GM18858 (cell line): ENCODE measurements around the gene DGAT2.
"Not testable (repeated sequence)": the region's sequence is repeated elsewhere in the genome, so short reads cannot be mapped to it uniquely, and the experiment has no call there.

Source experiments
- ATAC-seq: cut with Tn5 transposase; IDR thresholded peaks from one replicate; pipeline ENCODE4 v1.9.1; 2021; ENCODE audit not compliant: unreplicated experiment

DGAT2 gene

GRCh38 chr11:75768112-75768908 lies at the start of gene DGAT2:
DGAT2 (plus strand) TSS chr11:75768778; CDS start chr11:75768992, 214 bp downstream.
- peak; percentile 55 for ATAC-seq

- no peak for ATAC-seq
Observed at GRCh38 chr11:75719340-75720239, 49.0 kb upstream of the DGAT2 start.

DNA sequence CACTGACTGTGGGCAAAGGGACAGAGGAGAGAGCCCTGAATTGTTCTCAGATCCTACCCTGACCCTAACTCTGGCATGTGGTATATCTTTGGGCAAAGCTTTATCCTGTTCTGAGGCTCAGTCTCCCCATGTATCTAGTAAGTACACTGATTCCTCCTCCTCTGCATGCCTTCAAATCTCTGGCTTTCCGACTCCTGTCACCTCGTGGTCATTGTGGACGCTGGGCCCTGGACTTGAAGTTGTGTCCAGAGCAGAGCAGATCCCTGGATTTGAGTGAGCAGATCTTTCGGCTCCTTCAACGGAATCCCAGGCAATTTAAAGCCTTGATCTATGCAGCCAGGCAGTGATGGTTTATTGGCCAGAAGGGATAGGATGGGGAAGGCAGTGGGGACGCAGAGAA lies 47.9 kb upstream of the DGAT2 start:
- no peak for ATAC-seq

DNA sequence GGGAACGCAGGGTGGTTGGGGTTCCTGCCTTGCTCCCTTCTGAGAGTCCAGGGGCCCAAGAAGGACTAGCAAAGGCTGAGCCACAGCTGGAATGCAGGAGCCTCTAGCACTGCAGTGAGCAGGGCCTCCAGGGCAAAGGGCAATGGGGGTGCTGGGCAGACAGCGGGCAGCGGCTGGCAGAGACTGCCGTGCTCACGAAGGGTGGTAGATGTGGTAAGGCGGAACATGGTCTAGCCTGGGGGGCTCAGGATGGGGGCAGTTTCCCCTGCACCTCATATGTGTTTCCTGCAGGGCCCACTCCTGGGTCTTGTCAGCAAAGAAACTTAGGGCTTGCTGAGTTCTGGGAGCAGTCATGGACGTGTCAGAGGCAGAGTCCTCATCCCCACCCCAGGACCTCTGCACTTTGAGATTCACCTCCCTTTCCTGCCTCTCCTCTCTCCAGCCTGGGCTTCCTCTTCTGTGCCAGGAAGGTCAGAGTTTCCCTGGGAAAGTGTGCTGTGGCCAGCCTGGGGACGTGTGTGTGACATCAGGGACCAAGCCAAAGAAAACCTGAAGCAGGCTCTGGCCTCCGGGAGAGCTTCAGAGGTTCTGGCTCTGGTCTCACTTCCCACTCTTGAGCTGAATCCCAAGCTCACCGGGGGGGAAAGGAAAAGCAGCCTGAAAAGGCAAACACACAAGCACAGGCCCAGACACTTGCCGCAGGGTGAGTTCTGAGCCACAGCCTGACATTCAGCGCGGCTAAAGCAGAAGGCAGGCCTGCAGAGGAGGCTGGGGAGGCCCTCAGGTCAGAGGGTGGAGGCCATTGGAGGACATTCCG lies 46.5 kb upstream of the DGAT2 start:
- no peak for ATAC-seq

DNA sequence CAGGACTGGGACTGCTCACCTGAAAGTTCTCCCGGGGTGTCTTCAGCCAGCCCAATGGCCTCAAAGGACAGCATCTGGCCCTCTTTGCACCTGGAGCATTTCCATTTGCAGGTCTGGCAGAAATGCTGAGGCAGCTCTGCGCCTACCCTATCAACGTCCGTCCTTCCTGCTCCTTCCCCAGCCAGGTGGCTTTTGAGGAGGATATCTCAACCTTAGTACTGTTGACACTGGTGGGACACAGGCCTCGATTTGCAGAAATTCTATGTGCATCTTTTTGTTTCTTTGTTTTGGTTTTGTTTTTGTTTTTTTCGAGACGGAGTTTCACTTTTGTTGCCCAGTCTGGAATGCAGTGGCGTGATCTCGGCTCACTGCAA lies 45.9 kb upstream of the DGAT2 start:
- ATAC-seq = no peak

DNA sequence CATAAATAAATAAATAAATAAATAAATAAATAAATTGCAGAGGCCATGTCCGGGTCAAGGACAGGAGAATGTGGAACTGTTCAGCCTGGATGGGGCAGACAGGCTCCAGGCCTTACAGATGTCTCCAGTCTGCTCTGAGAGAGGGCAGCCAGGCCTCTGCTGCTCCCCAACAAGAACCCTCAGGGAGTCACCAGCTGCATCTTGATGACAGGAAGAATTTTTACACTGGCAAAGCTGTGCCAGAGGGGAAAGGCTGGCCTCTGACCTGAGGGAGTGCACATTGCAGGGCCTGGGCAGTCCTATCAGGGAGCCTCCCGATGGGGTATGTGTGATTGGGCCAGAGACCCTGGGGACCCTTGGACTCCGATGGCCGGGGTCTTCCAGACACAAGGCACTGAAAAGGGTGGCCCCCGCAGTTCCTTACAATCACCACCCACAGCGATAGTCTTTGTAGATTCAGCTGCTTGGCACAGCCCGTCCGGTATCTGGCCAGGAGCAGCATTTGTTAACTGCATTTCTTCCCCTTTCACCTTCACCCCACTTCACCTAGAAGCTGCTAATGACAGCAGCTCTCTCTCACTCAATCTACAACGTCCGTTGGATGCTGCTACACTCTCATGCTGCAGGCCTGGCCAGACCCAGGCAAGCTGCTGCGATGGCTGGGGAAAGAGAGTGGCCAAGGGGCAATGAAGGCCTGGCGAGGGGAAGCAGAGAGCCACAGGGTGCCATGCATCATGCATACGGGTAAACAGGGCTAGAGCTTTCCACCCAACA lies 42.8 kb upstream of the DGAT2 start:
- ATAC-seq = no peak

DNA sequence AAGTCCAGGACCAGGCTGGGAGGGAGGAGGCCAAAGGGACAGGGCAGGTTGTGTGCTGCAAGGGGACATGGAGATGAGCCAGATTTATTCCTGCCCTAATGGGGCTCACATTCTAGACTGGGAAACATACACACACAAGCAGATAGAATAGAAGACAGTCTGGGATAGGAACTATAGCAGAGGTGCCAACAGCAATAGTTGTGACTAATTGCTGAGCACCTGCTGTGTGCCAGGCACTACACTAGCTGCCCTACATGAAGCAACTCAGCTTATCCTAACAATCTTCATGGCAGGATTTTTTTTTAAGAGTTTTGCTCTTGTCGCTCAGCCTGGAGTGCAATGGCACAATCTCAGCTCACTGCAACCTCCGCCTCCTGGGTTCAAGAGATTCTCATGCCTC lies 39.6 kb upstream of the DGAT2 start:
- ATAC-seq = no peak

GRCh38 chr11:75731095-75731494 lies 37.5 kb upstream of the DGAT2 start:
- no peak for ATAC-seq

DNA sequence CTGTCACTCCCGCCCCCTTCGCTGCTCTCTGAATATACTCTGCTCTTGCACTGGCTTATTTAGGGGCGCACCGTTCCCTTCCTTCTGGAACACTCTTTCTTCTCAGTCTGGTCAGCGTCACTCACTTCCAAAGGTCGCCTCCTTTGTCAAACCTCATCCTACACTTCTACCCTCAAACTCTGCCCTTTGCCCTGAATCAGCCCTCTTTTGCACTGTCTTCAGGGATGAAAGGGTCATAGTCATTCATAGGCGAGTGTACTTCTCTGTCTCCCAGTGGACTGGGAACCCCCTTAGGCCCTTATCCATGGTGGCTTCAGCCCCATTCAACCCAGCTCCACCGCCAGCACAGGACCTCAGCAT lies 35.5 kb upstream of the DGAT2 start:
- ATAC-seq = no peak

DNA sequence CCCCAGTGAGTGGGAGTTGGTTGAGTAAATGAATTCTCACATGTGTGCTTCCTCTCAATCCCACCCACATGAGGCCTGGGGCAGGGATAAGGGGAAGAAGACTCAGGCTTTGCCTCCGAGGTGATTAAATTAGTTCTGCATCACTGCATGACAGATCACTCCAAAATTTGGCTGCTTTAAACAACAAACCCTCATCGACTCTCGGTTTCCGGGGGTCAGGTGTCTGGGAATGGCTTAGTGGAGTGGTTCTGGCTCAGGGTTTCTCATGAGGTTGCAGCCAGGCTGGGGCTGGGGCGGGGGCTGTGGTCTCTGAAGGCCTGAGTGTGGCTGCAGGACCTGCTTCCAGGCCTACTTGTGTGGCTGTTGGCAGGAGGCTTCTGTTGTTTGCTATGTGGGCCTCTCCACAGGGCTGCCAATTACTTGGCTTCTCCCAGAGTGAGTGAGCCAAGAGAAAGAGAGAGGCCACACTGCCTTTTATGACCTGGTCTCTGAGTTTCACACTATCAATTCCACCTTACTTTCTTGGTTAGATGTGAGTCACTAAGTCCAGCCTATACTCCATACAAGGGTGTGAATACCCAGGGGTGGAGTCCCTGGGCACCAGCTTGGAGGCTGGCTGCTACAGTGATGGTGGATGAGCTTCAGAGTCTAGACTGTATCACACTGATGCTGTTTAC lies 35.0 kb upstream of the DGAT2 start:
- no peak for ATAC-seq

- no peak for ATAC-seq
Observed at GRCh38 chr11:75734491-75735180, 33.9 kb upstream of the DGAT2 start.

DNA sequence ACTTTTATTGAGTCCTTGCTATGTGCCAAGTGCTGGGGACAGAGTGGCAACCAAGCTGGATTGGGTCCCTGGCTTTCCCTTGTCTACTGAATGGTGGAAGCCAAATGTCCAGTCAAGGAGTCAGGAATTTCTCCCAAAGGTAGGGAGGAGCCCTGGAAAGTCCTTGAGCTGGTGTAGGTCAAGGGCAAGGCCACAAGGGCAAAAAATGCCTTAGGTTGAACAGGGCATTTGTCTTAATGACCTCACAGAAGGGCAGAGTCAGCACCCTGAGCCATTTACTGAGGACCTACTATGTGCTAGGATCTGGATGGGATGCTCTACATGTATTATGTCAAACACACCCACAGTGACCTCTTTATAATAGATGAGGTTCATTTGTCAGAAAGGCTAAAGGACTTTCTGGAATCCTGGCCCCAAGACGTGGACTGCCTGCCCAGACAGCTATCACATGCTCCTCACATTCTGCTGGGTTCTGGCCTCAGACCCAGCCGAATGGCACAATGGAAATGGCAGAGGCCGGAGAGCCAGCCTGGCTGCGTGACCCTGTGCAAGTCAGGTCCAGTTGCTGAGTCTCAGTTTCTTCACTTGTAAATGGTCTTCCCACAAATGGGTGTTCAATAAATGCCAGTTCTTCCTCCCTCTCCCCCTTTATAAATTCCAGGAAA lies 33.3 kb upstream of the DGAT2 start:
- ATAC-seq = no peak

DNA sequence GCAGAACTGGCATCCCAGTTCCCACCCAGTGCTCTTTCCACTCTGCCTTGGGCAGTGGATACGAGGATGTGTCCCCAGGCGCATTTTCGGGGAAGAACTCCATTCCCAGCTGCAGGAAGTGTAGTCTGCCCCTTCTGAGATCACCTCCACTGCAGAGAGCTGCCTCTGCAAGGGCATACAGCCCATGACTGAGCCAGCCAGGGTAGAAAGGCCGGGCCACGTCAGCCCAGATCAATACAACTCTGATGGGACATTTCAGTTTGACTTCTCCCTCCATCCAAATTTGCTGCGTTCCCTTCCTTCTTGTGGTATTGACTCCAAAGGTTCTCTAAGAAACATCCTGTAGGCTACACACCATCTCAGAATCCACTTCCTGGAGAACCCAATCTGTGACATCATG lies 31.3 kb upstream of the DGAT2 start:
- ATAC-seq = no peak

DNA sequence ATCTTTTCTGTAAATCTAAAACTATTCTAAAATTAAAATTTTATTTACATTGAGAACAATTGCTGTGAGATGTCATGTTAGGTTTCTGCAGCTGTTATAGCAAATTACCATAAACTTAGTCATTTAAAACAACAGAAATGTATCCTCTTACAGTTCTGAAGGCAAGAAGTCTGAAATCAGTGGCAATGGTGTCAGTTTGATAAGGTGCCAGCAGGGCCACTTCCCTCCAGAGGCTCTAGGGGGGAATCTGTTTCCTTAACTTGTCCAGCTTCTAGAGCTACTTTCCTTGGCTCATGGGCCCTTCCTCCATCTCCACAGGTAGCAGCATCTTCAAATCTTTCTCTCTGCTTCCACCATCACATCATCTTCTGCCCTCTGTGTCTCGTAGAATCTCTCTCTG lies 27.9 kb upstream of the DGAT2 start:
- no peak for ATAC-seq

- ATAC-seq = not testable (repeated sequence)
Observed at GRCh38 chr11:75743159-75743558, 25.4 kb upstream of the DGAT2 start.

GRCh38 chr11:75743711-75744563 lies 24.6 kb upstream of the DGAT2 start:
- ATAC-seq = no peak

DNA sequence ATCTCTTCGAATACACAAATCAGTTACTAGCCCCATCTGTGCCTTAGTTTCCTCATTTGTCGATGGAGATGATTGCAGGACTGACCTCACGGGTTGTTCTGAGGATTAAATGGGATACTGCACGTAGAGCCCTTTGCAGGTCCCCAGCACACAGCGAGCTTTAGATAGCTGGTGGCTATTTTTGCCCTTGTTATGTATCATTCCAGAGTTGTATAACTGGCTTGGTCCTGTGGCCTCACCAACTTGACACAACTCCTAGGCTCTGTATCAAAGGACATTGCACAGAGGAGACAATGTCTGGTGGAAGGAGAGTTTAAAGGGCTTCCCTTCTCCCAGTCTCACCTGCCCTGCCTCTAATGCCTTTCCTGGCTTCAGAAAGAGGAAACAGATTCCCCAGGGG lies 22.8 kb upstream of the DGAT2 start:
- no peak for ATAC-seq

GRCh38 chr11:75748729-75749273 lies 19.8 kb upstream of the DGAT2 start:
- ATAC-seq = not testable (repeated sequence)
